Tibial nerve (tissue), 4 donors: ENCODE results near the gene FANK1.

Experiments
- CTCF ChIP-seq, 5 experiments: fragments of 200-600 bp in 3 of 5; fragments of 450-650 bp in 2 of 5; sonication (generic) in 3 of 5; IDR thresholded peaks; one replicate each; pipeline ENCODE4 v1.5.1; 2016 to 2019; ENCODE audit warnings: antibody characterized with exemption in 5 of 5, mild to moderate bottlenecking in 3 of 5, moderate library complexity in 2 of 5
- EP300 ChIP-seq, 2 donors: sonication (generic); formaldehyde crosslinking; IDR thresholded peaks; one replicate each; pipeline ENCODE4 v1.6.1; 2017; ENCODE audit warnings: antibody characterized with exemption in 2 of 2, mild to moderate bottlenecking in 1 of 2
- POLR2A ChIP-seq, 2 donors: fragments of 450-650 bp; IDR thresholded peaks; one replicate each; pipeline ENCODE4 v1.6.1; 2017; ENCODE audit warnings: antibody characterized with exemption in 2 of 2, mild to moderate bottlenecking in 2 of 2, moderate library complexity in 2 of 2

DNA sequence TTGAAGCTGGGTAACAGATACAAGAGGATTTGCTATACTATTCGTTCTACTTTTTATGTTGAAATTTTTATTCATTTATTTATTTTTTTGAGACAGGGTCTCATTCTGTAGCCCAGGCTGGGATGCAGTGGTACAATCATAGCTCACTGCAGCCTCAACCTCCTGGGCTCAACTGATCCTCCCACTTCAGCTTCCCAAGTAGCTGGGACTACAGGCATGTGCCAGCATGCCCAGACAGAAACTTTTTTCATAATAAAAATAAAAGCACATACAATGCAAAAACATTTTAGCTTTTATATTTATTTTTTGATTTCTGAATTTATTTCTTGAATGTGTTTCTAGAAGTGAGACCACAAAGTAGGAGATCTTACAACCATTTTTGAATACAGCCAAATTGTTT is 71.2 kb downstream of the FANK1 start:
- TF ChIP-seq CTCF (IDR thresholded peaks at IDR 0.05) (no peak), EP300 (IDR thresholded peaks at IDR 0.05) (no peak), POLR2A (IDR thresholded peaks at IDR 0.05) (no peak)
